Transverse colon (tissue), 4 donors: ENCODE data around the gene ARHGAP22. TPM values are rescaled to one million over a fixed set of nuclear protein-coding genes. Genes with fewer than 3 reads are reported as not detected.

ENCODE experiments used
- DNase-seq: peaks from one replicate; pipeline ENCODE4 v3.0.0-alpha.2; 2019
- H3K27ac ChIP-seq, 4 donors: fragments of 200-600 bp; sonication (generic); 2 replicates each; pipeline ENCODE4 v1.5.1; 2016 to 2018; ENCODE audit warnings: inconsistent platforms in 4 of 4
- H3K27me3 ChIP-seq: fragments of 200-600 bp; sonication (generic); 2 replicates; pipeline ENCODE4 v1.5.1; 2017; ENCODE audit warnings: inconsistent platforms
- H3K36me3 ChIP-seq, 4 donors: fragments of 200-600 bp; sonication (generic); 2 replicates each; pipeline ENCODE4 v1.5.1; 2017 to 2019; ENCODE audit warnings: inconsistent platforms in 4 of 4
- H3K4me1 ChIP-seq, 4 donors: fragments of 200-600 bp; sonication (generic); 2 replicates each; pipeline ENCODE4 v1.5.1; 2017 to 2020; ENCODE audit warnings: inconsistent platforms in 4 of 4
- H3K4me3 ChIP-seq, 4 donors: fragments of 200-600 bp; sonication (generic); 1 replicate in 1 of 4; 2 replicates in 3 of 4; pipeline versions ENCODE4 v1.5.1 to v1.6.1; 2017 to 2019; ENCODE audit warnings: inconsistent platforms in 4 of 4
- H3K9me3 ChIP-seq, 2 donors: fragments of 200-600 bp; sonication (generic); 2 replicates each; pipeline ENCODE4 v1.5.1; 2017 to 2019; ENCODE audit warnings: inconsistent platforms in 2 of 2
- EP300 ChIP-seq: sonication (generic); formaldehyde crosslinking; IDR thresholded peaks from one replicate; pipeline ENCODE4 v1.6.1; 2017; ENCODE audit warnings: antibody characterized with exemption, low read depth
- POLR2A ChIP-seq: fragments of 450-650 bp; IDR thresholded peaks from one replicate; pipeline ENCODE4 v1.6.1; 2016; ENCODE audit warnings: antibody characterized with exemption, mild to moderate bottlenecking, moderate library complexity
- POLR2AphosphoS5 ChIP-seq, 3 donors: sonication (generic); formaldehyde crosslinking; IDR thresholded peaks; one replicate each; pipeline ENCODE4 v1.6.1; 2016; ENCODE audit warnings: antibody characterized with exemption in 3 of 3
- WGBS, 2 donors: methylation state at CpG; one replicate each; pipeline ENCODE4 v1.1.5; 2018; ENCODE audit warnings: low coverage in 1 of 2; 5-methylcytosine and 5-hydroxymethylcytosine counted together
- in situ Hi-C, 4 donors: fragments of 200-750 bp; cut with MboI; loops; one replicate each; pipeline versions ENCODE4 v1.15.0 to v1.15.1; 2017; ENCODE audit warnings: low sequenced_read_pairs in 3 of 4, low pct_ligation_motif_present in 1 of 4, low pct_unique_long_range_greater_than_20kb in 1 of 4
- intact Hi-C: fragments of 100-400 bp; cut with DNase I; formaldehyde crosslinking; loops from one replicate; pipeline ENCODE4 v1.15.1; 2023; ENCODE audit warnings: low total_unique reads
- total RNA-seq, 4 donors: library from RNA; depleted of rRNA; stranded (reverse); fragments of >200 nt; gene quantifications; one replicate each; pipeline ENCODE4 v1.1.0, GENCODE V29; 2016
- TF ChIP-seq, protein P1 (sequence below), 5 experiments: fragments of 200-600 bp in 3 of 5; fragments of 450-650 bp in 2 of 5; sonication (generic) in 3 of 5; IDR thresholded peaks; 1 replicate in 2 of 5; 2 replicates in 3 of 5; pipeline ENCODE4 v1.5.1; 2016 to 2017; ENCODE audit warnings: antibody characterized with exemption in 5 of 5, inconsistent platforms in 3 of 5, mild to moderate bottlenecking in 2 of 5, moderate library complexity in 1 of 5

The ARHGAP22 gene
- total RNA-seq, 4 donors from 2014 or later: 1.4 to 3.4 (median 1.7) TPM; not detected in 1

- H3K9me3 ChIP-seq: no peaks in the 10 kb centered on the region
- no peak overlapping the region for H3K27ac ChIP-seq
- H3K36me3 ChIP-seq: no peaks in the 10 kb centered on the region
- H3K4me1 ChIP-seq: no peaks in the 10 kb centered on the region
- 63 to 68% methylated on average over 3 of the region's 3 CpGs for WGBS, 2 donors
- intact Hi-C loops (no loop called here), in situ Hi-C loops (loop anchor here in 1 of 4 donors (25.0 kb wide), 1 partner anchor 171 kb away; no protein-coding TSS in a partner anchor)
- TF ChIP-seq POLR2AphosphoS5 (IDR thresholded peaks at IDR 0.05): no peak
- TF ChIP-seq EP300: no peak
- no peak for TF ChIP-seq POLR2A
- TF ChIP-seq, protein P1, sequence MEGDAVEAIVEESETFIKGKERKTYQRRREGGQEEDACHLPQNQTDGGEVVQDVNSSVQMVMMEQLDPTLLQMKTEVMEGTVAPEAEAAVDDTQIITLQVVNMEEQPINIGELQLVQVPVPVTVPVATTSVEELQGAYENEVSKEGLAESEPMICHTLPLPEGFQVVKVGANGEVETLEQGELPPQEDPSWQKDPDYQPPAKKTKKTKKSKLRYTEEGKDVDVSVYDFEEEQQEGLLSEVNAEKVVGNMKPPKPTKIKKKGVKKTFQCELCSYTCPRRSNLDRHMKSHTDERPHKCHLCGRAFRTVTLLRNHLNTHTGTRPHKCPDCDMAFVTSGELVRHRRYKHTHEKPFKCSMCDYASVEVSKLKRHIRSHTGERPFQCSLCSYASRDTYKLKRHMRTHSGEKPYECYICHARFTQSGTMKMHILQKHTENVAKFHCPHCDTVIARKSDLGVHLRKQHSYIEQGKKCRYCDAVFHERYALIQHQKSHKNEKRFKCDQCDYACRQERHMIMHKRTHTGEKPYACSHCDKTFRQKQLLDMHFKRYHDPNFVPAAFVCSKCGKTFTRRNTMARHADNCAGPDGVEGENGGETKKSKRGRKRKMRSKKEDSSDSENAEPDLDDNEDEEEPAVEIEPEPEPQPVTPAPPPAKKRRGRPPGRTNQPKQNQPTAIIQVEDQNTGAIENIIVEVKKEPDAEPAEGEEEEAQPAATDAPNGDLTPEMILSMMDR (IDR thresholded peaks at IDR 0.05): no peak
- no peak overlapping the region for H3K4me3 ChIP-seq
- H3K27me3 ChIP-seq: no peaks in the 10 kb centered on the region
- no peak for DNase-seq
Measured at GRCh38 chr10:48533540-48533939, 71.3 kb downstream of the ARHGAP22 start.

DNA sequence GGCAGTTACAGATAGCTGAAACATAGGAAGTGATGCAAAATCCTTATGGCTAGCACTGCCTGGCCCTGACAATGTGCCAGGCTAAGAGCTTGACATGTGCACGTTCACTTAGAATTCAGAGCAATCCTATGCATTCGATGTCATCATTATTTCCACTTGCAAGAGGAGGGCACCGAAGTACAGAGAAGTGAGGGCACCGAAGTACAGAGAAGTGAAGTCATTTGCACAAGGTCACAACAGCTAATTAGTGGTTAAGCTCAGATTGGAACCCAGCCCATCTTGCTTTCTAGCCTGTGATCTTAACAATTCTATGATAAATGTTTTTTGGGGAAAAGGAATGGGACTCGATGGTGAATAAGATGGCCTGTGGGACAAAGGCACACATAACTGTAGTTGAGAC is 73.4 kb downstream of the ARHGAP22 start:
- in situ Hi-C loops (loop anchor here in 1 of 4 donors (25.0 kb wide), 1 partner anchor 169 kb away; no protein-coding TSS in a partner anchor), intact Hi-C loops (no loop called here)
- Histone ChIP-seq H3K9me3 (no peaks in the 10 kb centered on the region), H3K4me1 (peaks cover 0 to 3% (median 0%) of the 10 kb centered on the region in 4 donors), H3K27me3 (no peaks in the 10 kb centered on the region), H3K36me3 (no peaks in the 10 kb centered on the region), H3K4me3 (no peak overlapping the region), H3K27ac (no peak overlapping the region)
- TF ChIP-seq, protein P1 (IDR thresholded peaks at IDR 0.05): no peak
- TF ChIP-seq POLR2A: no peak
- TF ChIP-seq POLR2AphosphoS5 (IDR thresholded peaks at IDR 0.05): no peak
- TF ChIP-seq EP300: no peak
- no peak for DNase-seq
- whole genome bisulfite sequencing, 2 donors: 69 to 71% methylated on average over 3 to 5 of the region's 5 CpGs

DNA sequence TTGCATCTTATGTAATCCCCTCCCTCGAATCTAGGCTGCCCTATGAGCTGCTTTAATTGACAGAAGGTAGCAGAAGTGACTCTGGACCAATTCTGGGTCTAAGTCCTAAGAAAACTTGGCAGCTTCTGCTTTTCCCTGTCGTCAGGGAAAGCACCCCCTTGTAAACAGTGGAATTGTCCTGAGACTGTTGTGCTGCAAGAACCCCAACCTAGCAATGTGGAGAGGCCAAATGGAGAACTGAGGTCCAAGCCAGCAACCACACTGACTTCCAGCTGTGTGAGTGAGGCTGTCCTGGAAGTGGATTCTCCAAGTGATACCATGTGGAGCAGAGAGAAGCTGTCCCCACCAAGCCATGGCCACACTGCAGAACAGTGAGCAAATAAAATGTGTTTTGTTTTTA is 75.5 kb downstream of the ARHGAP22 start:
- 40 to 56% methylated on average over 1 to 2 of the region's 2 CpGs for WGBS, 2 donors

DNA sequence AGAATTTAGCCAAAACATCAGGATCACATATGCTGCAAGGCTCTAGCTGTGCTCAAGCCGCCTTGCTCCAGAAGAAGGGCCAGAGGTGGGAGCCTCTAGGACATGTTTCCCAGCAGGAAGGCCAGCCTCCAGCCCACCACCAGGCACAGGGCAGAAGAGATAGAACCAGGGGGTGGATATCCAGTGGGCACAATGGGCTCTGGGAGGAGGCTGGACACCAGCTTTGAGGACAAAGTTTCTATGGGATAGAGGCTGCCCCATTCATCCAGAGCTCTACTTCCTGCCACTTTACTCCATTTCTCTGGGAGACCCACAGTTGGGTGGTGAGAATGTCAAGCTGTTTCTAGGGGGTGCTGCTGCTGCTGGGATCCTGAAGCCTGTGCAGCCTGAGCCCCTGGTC is 77.1 kb downstream of the ARHGAP22 start:
- Histone ChIP-seq H3K36me3 (no peaks in the 10 kb centered on the region), H3K27ac (no peak overlapping the region), H3K9me3 (no peaks in the 10 kb centered on the region), H3K4me1 (peaks cover 0 to 19% (median 10%) of the 10 kb centered on the region in 4 donors), H3K4me3 (no peak overlapping the region), H3K27me3 (peaks cover 26% of the 10 kb centered on the region)
- DNase-seq: no peak
- in situ Hi-C loops: loop anchor here in 1 of 4 donors (25.0 kb wide), 1 partner anchor 165 kb away; no protein-coding TSS in a partner anchor
- TF ChIP-seq EP300 (no peak), POLR2AphosphoS5 (IDR thresholded peaks at IDR 0.05) (no peak), POLR2A (no peak)
- TF ChIP-seq, protein P1 (IDR thresholded peaks at IDR 0.05): no peak
- intact Hi-C loops: no loop called here
- 59 to 100% methylated on average over 1 of the region's 1 CpG for WGBS, 2 donors

More for the DNA sequence above, 75.5 kb downstream of the ARHGAP22 start:
- Histone ChIP-seq H3K27ac (no peak overlapping the region), H3K4me3 (no peak overlapping the region), H3K4me1 (peaks cover 0 to 9% (median 0%) of the 10 kb centered on the region in 4 donors), H3K36me3 (no peaks in the 10 kb centered on the region), H3K27me3 (peaks cover 10% of the 10 kb centered on the region), H3K9me3 (no peaks in the 10 kb centered on the region)
- in situ Hi-C loops (loop anchor here in 1 of 4 donors (25.0 kb wide), 1 partner anchor 167 kb away; no protein-coding TSS in a partner anchor), intact Hi-C loops (no loop called here)
- TF ChIP-seq, protein P1 (IDR thresholded peaks at IDR 0.05): no peak
- TF ChIP-seq EP300 (no peak), POLR2A (no peak), POLR2AphosphoS5 (IDR thresholded peaks at IDR 0.05) (no peak)
- no peak for DNase-seq
